AG10803 (cell line): ENCODE data around the gene HGF.
"Not testable (repeated sequence)": the region's sequence is repeated elsewhere in the genome, so short reads cannot be mapped to it uniquely, and the experiment has no call there.

Experiments
- DNase-seq: peaks from one replicate; pipeline ENCODE4 v3.0.0; 2010; ENCODE audit warnings: low read depth
- H3K4me3 ChIP-seq: 2 replicates; pipeline ENCODE4 v1.5.1; 2011; ENCODE audit warnings: mild to moderate bottlenecking, low read length, control low read depth
- CTCF ChIP-seq: conservative IDR thresholded peaks from 2 replicates; pipeline ENCODE4 v1.5.1; 2011; ENCODE audit warnings: mild to moderate bottlenecking, low read length, control low read depth, inconsistent platforms

HGF gene

DNA sequence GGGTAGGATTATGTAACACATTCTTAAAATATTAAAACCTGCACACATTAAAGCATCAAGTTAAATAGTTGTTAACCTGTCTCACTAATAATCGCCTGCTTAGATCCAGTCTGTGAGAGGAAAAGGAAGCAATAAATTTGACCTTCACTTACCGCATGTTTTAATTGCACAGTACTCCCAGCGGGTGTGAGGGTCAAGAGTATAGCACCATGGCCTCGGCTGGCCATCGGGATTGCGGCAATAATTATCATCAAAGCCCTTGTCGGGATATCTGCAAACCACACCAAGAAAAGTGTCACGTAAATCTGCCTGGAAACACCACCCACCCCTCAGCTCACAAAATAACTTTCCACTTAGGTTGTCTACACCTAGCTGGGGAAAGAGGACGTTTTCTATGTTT lies 26.6 kb downstream of the HGF start:
- TF ChIP-seq CTCF = no peak
- DNase-seq = no peak
- H3K4me3 ChIP-seq = no peak overlapping the region

- TF ChIP-seq CTCF = no peak
- H3K4me3 ChIP-seq = no peak overlapping the region
- no peak for DNase-seq
Measured at GRCh38 chr7:81740403-81740802, 29.4 kb downstream of the HGF start.

DNA sequence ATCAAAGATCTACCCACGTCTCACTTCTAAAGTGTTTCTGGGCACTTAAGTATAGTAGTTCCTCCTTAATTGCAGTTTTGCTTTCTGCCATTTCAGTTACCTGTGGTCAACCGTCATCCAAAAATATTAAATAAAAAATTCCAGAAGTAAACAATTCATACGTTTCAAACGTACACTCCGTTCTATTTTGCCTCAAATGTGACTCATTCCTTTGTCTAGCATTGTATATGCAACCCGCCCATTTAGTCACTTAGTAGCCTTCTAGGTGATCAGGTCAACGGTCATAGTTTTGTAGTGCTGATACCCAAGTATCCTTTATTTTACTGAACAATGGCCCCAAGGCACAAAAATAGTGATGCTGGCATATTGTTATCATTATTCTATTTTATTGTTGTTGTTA lies 33.8 kb downstream of the HGF start:
- no peak for TF ChIP-seq CTCF
- no peak for DNase-seq
- H3K4me3 ChIP-seq = no peak overlapping the region

DNA sequence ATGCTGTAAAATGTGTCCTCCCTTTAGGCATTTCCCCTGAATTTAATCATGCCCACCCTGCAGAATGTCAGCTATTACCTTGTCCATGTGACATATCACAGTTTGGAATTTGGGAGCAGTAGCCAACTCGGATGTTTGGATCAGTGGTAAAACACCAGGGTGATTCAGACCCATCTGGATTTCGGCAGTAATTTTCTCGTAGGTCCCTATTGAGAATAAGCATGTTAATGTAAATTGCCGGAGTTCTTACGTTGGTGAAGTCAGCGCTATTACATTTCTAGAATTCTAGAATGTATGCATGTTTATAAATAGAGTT lies 44.1 kb downstream of the HGF start:
- no peak for TF ChIP-seq CTCF
- DNase-seq = peak; percentile 86
- H3K4me3 ChIP-seq = no peak overlapping the region

- H3K4me3 ChIP-seq = no peak overlapping the region
- TF ChIP-seq CTCF = no peak
- DNase-seq = peak; percentile 63
Measured at GRCh38 chr7:81725003-81725811, 44.6 kb downstream of the HGF start.

GRCh38 chr7:81722250-81722649 lies 47.6 kb downstream of the HGF start:
- not testable (repeated sequence) for H3K4me3 ChIP-seq, DNase-seq

DNA sequence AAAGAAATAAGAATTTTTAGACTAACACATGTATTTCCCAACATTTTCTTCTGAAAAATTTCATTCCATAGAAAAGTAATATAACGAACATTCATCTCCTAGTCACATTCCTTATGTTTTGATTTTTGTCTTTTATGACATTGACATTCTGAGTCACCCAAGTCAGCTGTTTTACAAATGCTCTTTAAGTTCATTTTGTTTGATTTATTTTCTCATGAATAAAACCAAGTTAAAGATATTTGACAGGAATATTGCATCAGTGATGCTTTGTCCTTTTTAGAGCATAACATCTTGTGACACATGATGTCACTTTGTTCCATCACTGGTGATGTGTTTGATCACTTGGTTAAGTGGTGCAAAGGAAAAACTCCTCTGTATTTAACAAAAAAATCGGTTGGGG lies 48.4 kb downstream of the HGF start:
- H3K4me3 ChIP-seq = no peak overlapping the region
- no peak for TF ChIP-seq CTCF
- peak; percentile 5 for DNase-seq
